ENCODE data around the gene HOOK2.

HOOK2 gene

GRCh38 chr19:12796146-12797071, 21.1 kb upstream of the HOOK2 start:
- H3K27ac ChIP-seq (ENCODE audit: low read depth, low read length), result no peak overlapping the region
- H3K4me1 ChIP-seq (ENCODE audit: control insufficient read depth, low read length), result peaks cover 31% of the 10 kb centered on the region
- no peaks in the 10 kb centered on the region for H3K27me3 ChIP-seq (ENCODE audit: control insufficient read depth, low read length)
- H3F3A ChIP-seq (ENCODE audit: control insufficient read depth, insufficient read depth), result peaks cover 13% of the 10 kb centered on the region
- H3K36me3 ChIP-seq (ENCODE audit: control insufficient read depth, low read length), result peaks cover 21% of the 10 kb centered on the region
- TF ChIP-seq EZH2phosphoT487 (IDR thresholded peaks at IDR 0.05; ENCODE audit: borderline replicate concordance, low read length), result no peak
- TF ChIP-seq CTCF (IDR thresholded peaks at IDR 0.05; ENCODE audit: low read depth, low read length, poor library complexity, severe bottlenecking), result peak; percentile 89
- no peaks in the 10 kb centered on the region for H3K9me3 ChIP-seq (ENCODE audit: control insufficient read depth, insufficient read depth, low read length)
- H3K4me3 ChIP-seq (ENCODE audit: low read length), result peak overlapping the region; percentile 30
- H3K9me2 ChIP-seq (replicated peaks; ENCODE audit: control insufficient read depth, low read length), result no peaks in the 10 kb centered on the region
- H3K4me2 ChIP-seq (ENCODE audit: low read length), result peak overlapping the region; percentile 55
- 0 out of 2 replicates have a peak, but pooled peaks cover 3% of the 10 kb centered on the region for H4K20me1 ChIP-seq (ENCODE audit: control insufficient read depth, insufficient read depth, low read depth, low read length)
- peaks cover 39% of the 10 kb centered on the region for H3K79me2 ChIP-seq (ENCODE audit: control insufficient read depth, low read length)

- H4K20me1 ChIP-seq (ENCODE audit: control insufficient read depth, insufficient read depth, low read depth, low read length), result no peaks in the 10 kb centered on the region
- H3K4me3 ChIP-seq (ENCODE audit: low read length), result no peak overlapping the region
- no peak overlapping the region for H3K4me2 ChIP-seq (ENCODE audit: low read length)
- no peaks in the 10 kb centered on the region for H3K9me3 ChIP-seq (ENCODE audit: control insufficient read depth, insufficient read depth, low read length)
- H3K27ac ChIP-seq (ENCODE audit: low read depth, low read length), result no peak overlapping the region
- peaks cover 32% of the 10 kb centered on the region for H3K4me1 ChIP-seq (ENCODE audit: control insufficient read depth, low read length)
- no peaks in the 10 kb centered on the region for H3K9me2 ChIP-seq (replicated peaks; ENCODE audit: control insufficient read depth, low read length)
- H3K27me3 ChIP-seq (ENCODE audit: control insufficient read depth, low read length), result no peaks in the 10 kb centered on the region
- peaks cover 29% of the 10 kb centered on the region for H3K79me2 ChIP-seq (ENCODE audit: control insufficient read depth, low read length)
- peaks cover 17% of the 10 kb centered on the region for H3F3A ChIP-seq (ENCODE audit: control insufficient read depth, insufficient read depth)
- H3K36me3 ChIP-seq (ENCODE audit: control insufficient read depth, low read length), result peaks cover 13% of the 10 kb centered on the region
- no peak for TF ChIP-seq EZH2phosphoT487 (IDR thresholded peaks at IDR 0.05; ENCODE audit: borderline replicate concordance, low read length)
- no peak for TF ChIP-seq CTCF (IDR thresholded peaks at IDR 0.05; ENCODE audit: low read depth, low read length, poor library complexity, severe bottlenecking)
These were observed 19.6 kb upstream of the HOOK2 start for GRCh38 chr19:12794971-12795381.

- Histone ChIP-seq H3K9me3 (ENCODE audit: control insufficient read depth, insufficient read depth, low read length) (no peaks in the 10 kb centered on the region), H3K27ac (ENCODE audit: low read depth, low read length) (peak overlapping the region; percentile 24; the same call in 1 of the 2 replicates), H3K27me3 (ENCODE audit: control insufficient read depth, low read length) (no peaks in the 10 kb centered on the region), H3K36me3 (ENCODE audit: control insufficient read depth, low read length) (peaks cover 7% of the 10 kb centered on the region), H3K9me2 (replicated peaks; ENCODE audit: control insufficient read depth, low read length) (no peaks in the 10 kb centered on the region), H4K20me1 (ENCODE audit: control insufficient read depth, insufficient read depth, low read depth, low read length) (no peaks in the 10 kb centered on the region), H3F3A (ENCODE audit: control insufficient read depth, insufficient read depth) (peaks cover 17% of the 10 kb centered on the region), H3K4me1 (ENCODE audit: control insufficient read depth, low read length) (peaks cover 33% of the 10 kb centered on the region), H3K79me2 (ENCODE audit: control insufficient read depth, low read length) (peaks cover 24% of the 10 kb centered on the region), H3K4me3 (ENCODE audit: low read length) (peak overlapping the region; percentile 79), H3K4me2 (ENCODE audit: low read length) (peak overlapping the region; percentile 93)
- TF ChIP-seq EZH2phosphoT487 (IDR thresholded peaks at IDR 0.05; ENCODE audit: borderline replicate concordance, low read length), result no peak
- peak; percentile 14 for TF ChIP-seq CTCF (IDR thresholded peaks at IDR 0.05; ENCODE audit: low read depth, low read length, poor library complexity, severe bottlenecking)
These were observed 19.0 kb upstream of the HOOK2 start for GRCh38 chr19:12794196-12794941.
